BJ (cell line): ENCODE measurements around the gene ZDHHC7. TPM values are rescaled to one million over a fixed set of nuclear protein-coding genes. Genes with fewer than 3 reads are reported as not detected.
"Not testable (repeated sequence)": the region's sequence is repeated elsewhere in the genome, so short reads cannot be mapped to it uniquely, and the experiment has no call there.

Experiments used
- CTCF ChIA-PET: fragments of 350-600 bp; formaldehyde crosslinking; extraction: SDS; loops from one replicate; lab custom pipeline; 2021; ENCODE audit warnings: antibody characterized with exemption, inconsistent platforms; lab: Yijun Ruan, JAX
- POLR2A ChIA-PET: fragments of 300-600 bp; sonication (Branson Sonifier 250); formaldehyde crosslinking; extraction: SDS; loops from one replicate; lab custom pipeline; 2021; ENCODE audit warnings: antibody characterized with exemption; lab: Charles Lee
- DNase-seq: peaks from one replicate; pipeline ENCODE4 v3.0.0-alpha.2; 2011; ENCODE audit warnings: low read depth
- H3K27me3 ChIP-seq: 2 replicates; pipeline ENCODE4 v1.6.0; 2011; ENCODE audit warnings: low read length; ENCODE audit not compliant: control insufficient read depth, insufficient read depth
- H3K36me3 ChIP-seq: 2 replicates; pipeline ENCODE4 v1.5.1; 2011; ENCODE audit warnings: low read length; ENCODE audit not compliant: control insufficient read depth, insufficient read depth
- H3K4me3 ChIP-seq: 2 replicates; pipeline ENCODE4 v1.5.1; 2011; ENCODE audit warnings: low read depth, mild to moderate bottlenecking, control low read depth, low read length
- polyA plus RNA-seq: library from polyadenylated mRNA; depleted of rRNA; stranded (reverse); fragments of >200 nt; gene quantifications from 2 replicates; pipeline ENCODE4 v1.2.3, GENCODE V29; 2011
- TF ChIP-seq, protein P1 (sequence below): IDR thresholded peaks from 2 replicates; pipeline ENCODE4 v1.5.1; 2011; ENCODE audit warnings: low read depth, mild to moderate bottlenecking, control low read depth, inconsistent platforms, low read length, moderate library complexity; ENCODE audit not compliant: insufficient read depth

Gene ZDHHC7
- polyA plus RNA-seq, 1 experiment: 111 TPM

DNA sequence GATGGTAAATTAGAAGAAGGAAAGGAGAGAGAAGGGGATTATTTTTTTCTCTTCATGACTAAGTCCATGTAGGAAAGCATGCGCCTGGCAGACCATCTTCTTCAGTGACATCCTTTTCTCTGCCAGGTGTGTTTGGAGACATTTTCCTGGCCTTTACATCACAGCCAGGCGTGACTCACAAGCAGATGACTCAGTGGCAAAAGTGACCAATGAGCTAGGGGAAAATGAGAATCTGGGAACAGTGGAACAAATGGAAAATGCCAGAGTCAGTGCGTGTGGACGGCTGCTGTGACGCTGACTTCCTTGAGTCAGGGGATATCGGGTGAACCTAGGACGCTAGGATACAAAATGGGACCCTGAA, 25.7 kb upstream of the ZDHHC7 start:
- H3K27me3 ChIP-seq: no peaks in the 10 kb centered on the region
- no peaks in the 10 kb centered on the region; the same call in 1 of the 2 replicates for H3K36me3 ChIP-seq
- TF ChIP-seq, protein P1, sequence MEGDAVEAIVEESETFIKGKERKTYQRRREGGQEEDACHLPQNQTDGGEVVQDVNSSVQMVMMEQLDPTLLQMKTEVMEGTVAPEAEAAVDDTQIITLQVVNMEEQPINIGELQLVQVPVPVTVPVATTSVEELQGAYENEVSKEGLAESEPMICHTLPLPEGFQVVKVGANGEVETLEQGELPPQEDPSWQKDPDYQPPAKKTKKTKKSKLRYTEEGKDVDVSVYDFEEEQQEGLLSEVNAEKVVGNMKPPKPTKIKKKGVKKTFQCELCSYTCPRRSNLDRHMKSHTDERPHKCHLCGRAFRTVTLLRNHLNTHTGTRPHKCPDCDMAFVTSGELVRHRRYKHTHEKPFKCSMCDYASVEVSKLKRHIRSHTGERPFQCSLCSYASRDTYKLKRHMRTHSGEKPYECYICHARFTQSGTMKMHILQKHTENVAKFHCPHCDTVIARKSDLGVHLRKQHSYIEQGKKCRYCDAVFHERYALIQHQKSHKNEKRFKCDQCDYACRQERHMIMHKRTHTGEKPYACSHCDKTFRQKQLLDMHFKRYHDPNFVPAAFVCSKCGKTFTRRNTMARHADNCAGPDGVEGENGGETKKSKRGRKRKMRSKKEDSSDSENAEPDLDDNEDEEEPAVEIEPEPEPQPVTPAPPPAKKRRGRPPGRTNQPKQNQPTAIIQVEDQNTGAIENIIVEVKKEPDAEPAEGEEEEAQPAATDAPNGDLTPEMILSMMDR: no peak
- H3K4me3 ChIP-seq: no peak overlapping the region
- CTCF ChIA-PET: no interaction called here
- no peak for DNase-seq
- POLR2A ChIA-PET: no interaction called here

DNA sequence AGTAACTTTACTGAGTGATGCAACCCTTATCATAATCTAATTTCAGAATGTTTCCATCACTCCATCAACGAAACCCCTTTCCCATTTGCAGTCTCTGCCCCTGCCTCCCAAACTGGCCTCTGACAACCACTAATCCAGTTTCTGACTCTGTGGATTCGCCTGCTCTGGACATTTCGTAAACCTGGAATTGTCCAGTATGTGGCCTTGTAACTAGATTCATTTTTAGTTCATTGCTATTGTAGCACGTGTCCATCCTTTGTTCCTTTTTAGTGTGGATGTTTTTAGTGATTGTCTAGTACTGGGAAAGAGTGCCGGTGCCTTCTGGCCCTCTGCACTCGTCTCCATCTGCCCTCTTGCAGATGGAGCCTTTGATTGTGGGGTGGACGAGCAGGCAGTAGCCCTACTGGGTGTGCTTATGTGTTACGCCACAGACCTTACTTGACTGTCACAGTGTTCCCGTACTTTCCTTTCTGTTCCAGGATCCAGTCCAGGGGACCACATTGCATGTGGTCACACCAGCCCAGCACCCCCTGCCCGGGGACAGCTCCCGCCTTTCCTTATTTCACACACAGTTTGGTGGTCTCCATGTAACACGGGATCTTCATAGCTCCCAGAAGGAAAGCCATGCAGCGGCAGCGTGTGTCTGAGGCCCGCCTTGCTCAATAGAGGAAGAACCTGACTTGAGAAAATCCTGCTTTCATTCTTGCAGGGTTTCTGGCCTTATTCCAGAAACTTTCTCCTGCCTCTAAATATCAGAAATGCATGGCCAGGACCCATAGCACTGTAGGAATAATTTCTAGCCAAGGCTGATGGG, 25.1 kb upstream of the ZDHHC7 start:
- POLR2A ChIA-PET: no interaction called here
- H3K27me3 ChIP-seq: no peaks in the 10 kb centered on the region
- H3K36me3 ChIP-seq: no peaks in the 10 kb centered on the region; the same call in 1 of the 2 replicates
- no peak overlapping the region for H3K4me3 ChIP-seq
- TF ChIP-seq, protein P1: no peak
- DNase-seq: no peak
- CTCF ChIA-PET: no interaction called here

DNA sequence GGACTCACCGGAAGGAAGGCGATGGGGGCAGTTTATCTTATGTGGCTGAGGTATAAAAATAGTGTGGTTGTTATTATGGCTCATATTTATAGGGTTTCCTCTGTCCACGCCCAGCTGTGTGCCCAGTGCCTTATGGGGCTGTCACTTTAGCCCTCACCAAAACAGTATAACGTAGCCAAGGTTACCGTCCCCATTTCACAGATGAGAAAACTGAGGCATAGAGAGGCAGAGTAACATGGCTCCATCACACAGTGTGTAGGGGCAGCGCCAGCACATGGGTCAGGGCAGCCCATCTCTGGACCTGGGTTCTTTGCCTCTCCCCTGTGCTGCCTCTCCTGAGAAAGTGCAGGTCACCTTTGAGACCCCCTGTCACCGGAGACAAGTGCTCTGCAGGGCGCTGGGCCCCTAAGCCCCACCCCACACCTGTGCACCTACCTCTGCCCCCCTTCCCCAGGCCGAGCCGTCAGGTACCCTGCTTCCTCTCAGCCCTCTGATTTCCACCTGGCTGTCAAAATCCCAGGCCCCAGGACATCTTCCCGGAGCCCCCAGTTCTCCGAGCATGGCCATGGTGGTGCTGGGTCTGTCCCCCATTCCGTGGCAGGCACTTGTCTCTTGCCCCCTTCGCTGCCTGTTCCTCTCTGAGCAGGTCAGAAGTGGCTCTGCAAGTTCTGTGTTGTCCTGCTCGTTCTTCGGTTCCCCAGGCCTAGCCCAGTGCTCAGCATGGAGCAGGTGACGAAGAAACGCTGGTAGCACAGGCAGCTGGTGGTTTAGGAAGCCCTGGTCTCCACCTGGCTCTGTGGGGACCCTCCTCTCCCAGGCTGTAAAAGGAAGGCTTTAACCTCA, 23.5 kb upstream of the ZDHHC7 start:
- CTCF ChIA-PET: no interaction called here
- TF ChIP-seq, protein P1: no peak
- no peaks in the 10 kb centered on the region for H3K27me3 ChIP-seq
- DNase-seq: no peak
- POLR2A ChIA-PET: no interaction called here
- no peak overlapping the region for H3K4me3 ChIP-seq
- no peaks in the 10 kb centered on the region; the same call in 1 of the 2 replicates for H3K36me3 ChIP-seq

DNA sequence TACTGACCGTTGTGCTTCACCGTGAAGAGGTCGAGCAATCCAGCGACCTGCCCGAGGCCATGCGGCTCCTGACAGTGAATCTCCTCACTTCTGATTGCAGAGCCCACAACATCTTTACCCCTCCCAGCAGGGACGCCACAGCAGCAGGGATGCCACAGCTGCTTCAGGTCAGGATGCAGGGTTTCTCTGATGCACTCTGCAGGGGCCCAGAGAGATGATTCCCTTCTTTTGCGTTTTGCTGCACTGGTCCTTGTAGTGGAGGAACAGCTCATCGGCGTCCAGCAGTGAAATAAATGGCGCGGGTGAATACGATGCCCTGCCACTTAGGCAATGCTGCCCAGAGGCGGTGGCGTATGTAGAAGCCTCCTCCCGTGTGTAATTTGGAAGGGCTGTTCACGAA, 21.8 kb upstream of the ZDHHC7 start:
- no peak overlapping the region for H3K4me3 ChIP-seq
- CTCF ChIA-PET: no interaction called here
- no peak for DNase-seq
- TF ChIP-seq, protein P1: no peak
- POLR2A ChIA-PET: no interaction called here
- no peaks in the 10 kb centered on the region; the same call in 1 of the 2 replicates for H3K36me3 ChIP-seq
- no peaks in the 10 kb centered on the region for H3K27me3 ChIP-seq

DNA sequence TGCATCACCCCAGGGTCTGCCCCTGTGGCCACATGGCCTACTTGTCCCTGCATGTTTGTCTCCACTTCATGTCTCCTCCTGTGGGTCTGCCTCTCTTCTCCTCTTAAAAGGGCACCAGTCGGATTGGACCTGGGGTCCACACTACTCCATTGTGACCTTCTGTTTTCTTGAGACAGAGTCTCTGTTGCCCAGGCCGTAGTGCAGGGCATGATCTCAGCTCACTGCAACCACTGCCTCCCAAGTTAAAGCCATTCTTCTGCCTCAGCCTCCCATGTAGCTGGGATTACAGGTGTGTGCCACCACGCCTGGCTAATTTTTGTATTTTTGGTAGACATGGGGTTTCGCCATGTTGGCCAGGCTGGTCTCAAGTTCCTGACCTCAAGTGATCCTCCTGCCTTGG, 20.9 kb upstream of the ZDHHC7 start:
- H3K27me3 ChIP-seq, H3K4me3 ChIP-seq, POLR2A ChIA-PET, DNase-seq, H3K36me3 ChIP-seq: not testable (repeated sequence)
- CTCF ChIA-PET: interaction anchor here (0.9 kb wide), 1 partner anchor 15 kb away, joined by 3 read pairs; no protein-coding TSS in a partner anchor
